ENCODE measurements around the gene MAGOH.

DNA sequence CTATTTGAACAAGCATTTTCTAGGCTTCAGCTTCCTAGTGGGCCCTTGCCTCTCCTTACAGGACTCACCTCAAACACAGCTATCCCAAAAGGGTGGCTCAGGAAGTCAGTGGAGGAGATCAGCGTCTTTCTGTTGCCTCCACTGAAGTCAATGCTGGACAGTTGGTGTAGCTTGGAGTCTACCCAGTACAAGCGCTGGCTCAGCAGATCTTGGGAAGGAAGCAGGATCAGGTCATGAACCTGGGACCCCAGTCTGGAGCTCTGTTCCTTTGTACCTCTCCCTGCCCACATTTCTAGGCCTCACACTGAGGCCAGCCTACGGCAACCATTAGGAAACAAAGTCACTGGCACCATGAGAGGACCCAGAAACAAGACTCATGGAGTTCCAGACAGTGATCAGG, 23.7 kb upstream of the MAGOH start:
- TF ChIP-seq EZH2phosphoT487 (IDR thresholded peaks at IDR 0.05; ENCODE audit: borderline replicate concordance, low read depth) = no peak
- TF ChIP-seq, protein P1, sequence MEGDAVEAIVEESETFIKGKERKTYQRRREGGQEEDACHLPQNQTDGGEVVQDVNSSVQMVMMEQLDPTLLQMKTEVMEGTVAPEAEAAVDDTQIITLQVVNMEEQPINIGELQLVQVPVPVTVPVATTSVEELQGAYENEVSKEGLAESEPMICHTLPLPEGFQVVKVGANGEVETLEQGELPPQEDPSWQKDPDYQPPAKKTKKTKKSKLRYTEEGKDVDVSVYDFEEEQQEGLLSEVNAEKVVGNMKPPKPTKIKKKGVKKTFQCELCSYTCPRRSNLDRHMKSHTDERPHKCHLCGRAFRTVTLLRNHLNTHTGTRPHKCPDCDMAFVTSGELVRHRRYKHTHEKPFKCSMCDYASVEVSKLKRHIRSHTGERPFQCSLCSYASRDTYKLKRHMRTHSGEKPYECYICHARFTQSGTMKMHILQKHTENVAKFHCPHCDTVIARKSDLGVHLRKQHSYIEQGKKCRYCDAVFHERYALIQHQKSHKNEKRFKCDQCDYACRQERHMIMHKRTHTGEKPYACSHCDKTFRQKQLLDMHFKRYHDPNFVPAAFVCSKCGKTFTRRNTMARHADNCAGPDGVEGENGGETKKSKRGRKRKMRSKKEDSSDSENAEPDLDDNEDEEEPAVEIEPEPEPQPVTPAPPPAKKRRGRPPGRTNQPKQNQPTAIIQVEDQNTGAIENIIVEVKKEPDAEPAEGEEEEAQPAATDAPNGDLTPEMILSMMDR (IDR thresholded peaks at IDR 0.05) = no peak
- no peak for TF ChIP-seq GATA2 (CRISPR knock-in tag; IDR thresholded peaks at IDR 0.05)
- TF ChIP-seq FOXM1 (IDR thresholded peaks at IDR 0.05; ENCODE audit: low read depth) = no peak
- TF ChIP-seq, protein P2, sequence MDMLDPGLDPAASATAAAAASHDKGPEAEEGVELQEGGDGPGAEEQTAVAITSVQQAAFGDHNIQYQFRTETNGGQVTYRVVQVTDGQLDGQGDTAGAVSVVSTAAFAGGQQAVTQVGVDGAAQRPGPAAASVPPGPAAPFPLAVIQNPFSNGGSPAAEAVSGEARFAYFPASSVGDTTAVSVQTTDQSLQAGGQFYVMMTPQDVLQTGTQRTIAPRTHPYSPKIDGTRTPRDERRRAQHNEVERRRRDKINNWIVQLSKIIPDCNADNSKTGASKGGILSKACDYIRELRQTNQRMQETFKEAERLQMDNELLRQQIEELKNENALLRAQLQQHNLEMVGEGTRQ (IDR thresholded peaks at IDR 0.05; ENCODE audit: borderline replicate concordance, low read depth, low read length) = no peak
